ENCODE data around the gene IDUA. TPM values are rescaled to one million over a fixed set of nuclear protein-coding genes. Genes with fewer than 3 reads are reported as not detected.
"Not testable (repeated sequence)": the region's sequence is repeated elsewhere in the genome, so short reads cannot be mapped to it uniquely, and the experiment has no call there.

IDUA gene
- total and polyA plus RNA-seq, 2 of the 4 experiments (the other 2 are of a cell fraction), result 0.72 to 12.5 TPM

DNA sequence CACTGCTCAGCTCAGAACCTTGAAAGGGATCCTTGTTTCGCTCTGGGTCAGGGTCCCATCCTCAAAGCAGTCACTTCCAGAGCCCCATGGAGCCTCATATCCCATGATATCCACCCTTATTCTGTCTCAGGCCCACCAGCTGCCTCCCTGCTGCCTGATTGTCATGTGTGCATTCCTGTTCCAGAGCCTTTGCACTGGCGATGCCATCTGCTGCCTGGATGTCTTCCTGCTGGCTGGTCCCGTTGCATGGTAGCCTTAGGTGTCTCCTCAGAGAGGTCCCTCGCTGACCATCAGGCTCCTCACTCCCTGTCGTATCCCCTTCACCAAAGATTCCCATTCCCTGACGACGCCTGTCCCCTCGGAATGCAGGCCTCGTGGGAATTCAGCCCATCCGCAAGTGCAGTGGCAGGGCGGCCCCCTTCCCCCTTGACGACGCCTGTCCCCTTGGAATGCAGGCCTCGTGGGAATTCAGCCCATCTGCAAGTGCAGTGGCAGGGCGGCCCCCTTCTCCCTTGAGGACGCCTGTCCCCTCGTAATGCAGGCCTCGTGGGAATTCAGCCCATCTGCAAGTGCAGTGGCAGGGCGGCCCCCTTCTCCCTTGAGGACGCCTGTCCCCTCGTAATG lies 12.5 kb downstream of the IDUA start:
- H3K4me3 ChIP-seq (ENCODE audit: insufficient read depth, low read depth, low read length); H3K14ac ChIP-seq (replicated peaks; ENCODE audit: low read depth, low read length); H3K9me1 ChIP-seq (ENCODE audit: insufficient read depth, low read length); H3K9me3 ChIP-seq (ENCODE audit: control insufficient read depth, insufficient read depth, low read length); H3K4me1 ChIP-seq (ENCODE audit: control insufficient read depth, insufficient read depth, low read length); POLR2A ChIA-PET (ENCODE audit: unreplicated experiment); H3K56ac ChIP-seq (ENCODE audit: extremely low read depth, insufficient read depth, low read length); CTCF ChIA-PET; intact Hi-C loops (cut with micrococcal nuclease); DNase-seq; H2BK20ac ChIP-seq (ENCODE audit: low read depth, low read length); dilution Hi-C loops (cut with HindIII; ENCODE audit: low sequenced_read_pairs, unreplicated experiment); H4K5ac ChIP-seq (ENCODE audit: low read depth, low read length); H2AK9ac ChIP-seq (replicated peaks; ENCODE audit: low read depth, low read length, poor library complexity); H2BK120ac ChIP-seq (ENCODE audit: low read depth, low read length); H4K8ac ChIP-seq (ENCODE audit: low read depth in 2 of 2, low read length in 2 of 2); H3K23ac ChIP-seq (ENCODE audit: low read depth, low read length); H3K18ac ChIP-seq (ENCODE audit: low read depth, low read length); ATAC-seq (ENCODE audit: low read depth); H3K27ac ChIP-seq (ENCODE audit: insufficient read depth, low read length); H4K91ac ChIP-seq (ENCODE audit: insufficient read depth, low read depth, low read length); H2AFZ ChIP-seq (replicated peaks; ENCODE audit: low read length, poor library complexity); in situ Hi-C loops (cut with MboI; ENCODE audit: low sequenced_read_pairs); H3K4ac ChIP-seq (ENCODE audit: low read depth, low read length); H2BK5ac ChIP-seq (ENCODE audit: low read depth, low read length, poor library complexity, severe bottlenecking); H2BK15ac ChIP-seq (ENCODE audit: low read depth, low read length); BruUV-seq (replicated peaks); H3K9ac ChIP-seq (ENCODE audit: low read depth, low read length); H2AK5ac ChIP-seq (ENCODE audit: low read depth, low read length); H3K4me2 ChIP-seq (ENCODE audit: low read depth, low read length); H3K36me3 ChIP-seq (ENCODE audit: control insufficient read depth, insufficient read depth, low read length); H3K79me1 ChIP-seq (ENCODE audit: low read depth in 1 of 2, low read length in 2 of 2): not testable (repeated sequence)
- WGBS, 2 experiments (ENCODE audit: extremely low coverage in 2 of 2, insufficient read length in 1 of 2), result 42% methylated on average over 12 of the region's 21 CpGs; no CpG with 5 or more reads in 1 of the 2 experiments
- peaks cover 66% of the 10 kb centered on the region for H3K27me3 ChIP-seq (ENCODE audit: control insufficient read depth, insufficient read depth, low read length)
- peaks cover 11% of the 10 kb centered on the region for H4K20me1 ChIP-seq (ENCODE audit: insufficient read depth, low read length)
